K562 (cell line): Measurements from ENCODE around the gene SCNN1B. TPM values are rescaled to one million over a fixed set of nuclear protein-coding genes. Genes with fewer than 3 reads are reported as not detected.

ENCODE experiments used
- ATAC-seq: fragments of 200-7000 bp; cut with Tn5 transposase; 3 replicates; pipeline ENCODE4 v1.9.1; 2020; ENCODE audit warnings: moderate library complexity
- BruUV-seq: library from RNA; stranded (reverse); fragments of 400-500 nt; replicated peaks from 2 replicates; lab custom pipeline; 2021; lab: Mats Ljungman, UMichigan
- CTCF ChIA-PET: fragments of 300-600 bp; formaldehyde crosslinking; extraction: SDS; loops from one replicate; lab custom pipeline; 2021; ENCODE audit warnings: low intra/inter-chr PET ratio; lab: Yijun Ruan, JAX
- POLR2A ChIA-PET: fragments of 300-600, 350-650 bp; sonication (Branson Sonifier 250); formaldehyde crosslinking; extraction: SDS; loops from one replicate; lab custom pipeline; 2021; ENCODE audit warnings: antibody characterized with exemption, inconsistent platforms; lab: Yijun Ruan, JAX
- DNase-seq, 4 experiments: peaks; one replicate each; pipeline versions ENCODE4 v3.0.0 to v3.0.0-alpha.2; 2011 to 2018; ENCODE audit warnings: low spot score in 3 of 4, mixed read lengths in 3 of 4; ENCODE audit errors: extremely low read depth in 1 of 4
- FAIRE-seq: peaks from 2 replicates; lab custom pipeline; 2011; peaks lifted over from hg19 to GRCh38; lab: Jason Lieb, UNC
- H2AFZ ChIP-seq: 2 replicates; pipeline ENCODE4 v1.6.0; 2011; ENCODE audit warnings: low read depth, low read length, control low read depth, inconsistent platforms
- H3K27ac ChIP-seq: fragments of 200-600 bp; 3 replicates; pipeline ENCODE4 v1.8.0; 2011; ENCODE audit warnings: low read depth, mild to moderate bottlenecking, control low read depth, inconsistent platforms, low read length, moderate library complexity, mixed read lengths; ENCODE audit errors: extremely low read depth
- H3K27me3 ChIP-seq, 2 experiments: fragments of 300-600 bp in 1 of 2; 2 replicates in 1 of 2; 3 replicates in 1 of 2; pipeline versions ENCODE4 v1.6.0 to v1.8.0; 2011; ENCODE audit warnings: inconsistent platforms in 2 of 2, low read length in 2 of 2, mild to moderate bottlenecking in 1 of 2, mixed read lengths in 1 of 2, moderate library complexity in 1 of 2; ENCODE audit not compliant: control insufficient read depth in 2 of 2, insufficient read depth in 2 of 2
- H3K36me3 ChIP-seq: fragments of 300-600 bp; 3 replicates; pipeline ENCODE4 v1.8.0; 2011; ENCODE audit warnings: mild to moderate bottlenecking, low read length, inconsistent platforms; ENCODE audit not compliant: control insufficient read depth, insufficient read depth
- H3K4me1 ChIP-seq, 2 experiments: fragments of 200-600 bp in 1 of 2; replicated peaks in 1 of 2; 2 replicates in 1 of 2; 3 replicates in 1 of 2; pipeline versions ENCODE4 v1.5.1 to v1.8.0; 2011; ENCODE audit warnings: inconsistent platforms in 2 of 2, low read length in 2 of 2, mild to moderate bottlenecking in 1 of 2, mixed read lengths in 1 of 2, moderate library complexity in 1 of 2; ENCODE audit not compliant: control insufficient read depth in 2 of 2, insufficient read depth in 2 of 2
- H3K4me2 ChIP-seq: 2 replicates; pipeline ENCODE4 v1.6.1; 2011; ENCODE audit warnings: low read length, control low read depth, inconsistent platforms, mixed read lengths; ENCODE audit not compliant: insufficient read depth
- H3K4me3 ChIP-seq: fragments of 200-600 bp; sonication (generic), shearing (Covaris generic); 2 replicates; pipeline ENCODE4 v1.5.1; 2016; ENCODE audit warnings: control low read depth, inconsistent platforms
- H3K79me2 ChIP-seq: fragments of 200-600 bp; 3 replicates; pipeline ENCODE4 v1.8.0; 2011; ENCODE audit warnings: low read length, inconsistent platforms; ENCODE audit not compliant: control insufficient read depth, insufficient read depth
- H3K9ac ChIP-seq, 2 experiments: 2 replicates each; pipeline versions ENCODE4 v1.6.0 to v1.6.1; 2011; ENCODE audit warnings: low read depth in 2 of 2, low read length in 2 of 2, control low read depth in 1 of 2, inconsistent platforms in 1 of 2, mild to moderate bottlenecking in 1 of 2, mixed read lengths in 1 of 2; ENCODE audit not compliant: insufficient read depth in 1 of 2
- H3K9me1 ChIP-seq: one replicate; pipeline ENCODE4 v1.6.0; 2011; ENCODE audit warnings: inconsistent platforms, mild to moderate bottlenecking, low read length, moderate library complexity; ENCODE audit not compliant: control insufficient read depth, insufficient read depth
- H3K9me3 ChIP-seq: replicated peaks from 2 replicates; pipeline ENCODE4 v1.5.1; 2011; ENCODE audit warnings: low read depth, low read length, inconsistent platforms; ENCODE audit not compliant: control insufficient read depth, insufficient read depth
- H4K20me1 ChIP-seq: replicated peaks from 2 replicates; pipeline ENCODE4 v1.6.1; 2011; ENCODE audit warnings: low read length, inconsistent platforms, mixed read lengths; ENCODE audit not compliant: control insufficient read depth, insufficient read depth
- EHMT2 ChIP-seq: fragments of 450-650 bp; IDR thresholded peaks from 2 replicates; pipeline ENCODE4 v1.6.1; 2018; ENCODE audit warnings: antibody characterized with exemption
- EWSR1 ChIP-seq: fragments of 450-650 bp; IDR thresholded peaks from 2 replicates; pipeline ENCODE4 v1.6.1; 2018; ENCODE audit warnings: borderline replicate concordance, mild to moderate bottlenecking, low read depth, moderate library complexity; ENCODE audit not compliant: partially characterized antibody
- HDAC2 ChIP-seq: fragments of 450-650 bp; IDR thresholded peaks from 2 replicates; pipeline ENCODE4 v1.6.1; 2016; ENCODE audit warnings: mild to moderate bottlenecking
- NFIX ChIP-seq: fragments of 250-450 bp; sonication (Bioruptor Pico); IDR thresholded peaks from 2 replicates; pipeline ENCODE4 v1.4.0; 2020; ENCODE audit warnings: low read depth, mild to moderate bottlenecking, moderate library complexity
- NR1H2 ChIP-seq: sonication (generic); formaldehyde crosslinking; IDR thresholded peaks from 2 replicates; pipeline ENCODE4 v1.4.0; 2020; ENCODE audit warnings: mild to moderate bottlenecking, missing genetic modification reagents
- RUNX1 ChIP-seq: sonication (generic); IDR thresholded peaks from 2 replicates; pipeline ENCODE4 v1.6.1; 2016; ENCODE audit warnings: antibody characterized with exemption, low read depth
- WHSC1 ChIP-seq: IDR thresholded peaks from one replicate; pipeline ENCODE4 v1.6.1; 2012; ENCODE audit warnings: low read length, control low read depth, inconsistent platforms
- ZBTB1 ChIP-seq: sonication (generic); formaldehyde crosslinking; IDR thresholded peaks from 2 replicates; pipeline ENCODE4 v1.8.1; 2023; ENCODE audit warnings: missing genetic modification reagents, low read depth, mild to moderate bottlenecking, borderline replicate concordance
- ZBTB8A ChIP-seq: fragments of 450-650 bp; IDR thresholded peaks from 2 replicates; pipeline ENCODE4 v1.6.1; 2018; ENCODE audit warnings: mild to moderate bottlenecking, moderate library complexity; ENCODE audit not compliant: partially characterized antibody
- WGBS: fragments of 100-300 bp; shearing (Covaris generic); methylation state at CpG from one replicate; pipeline ENCODE4 v1.1.6; 2016; ENCODE audit warnings: low coverage, mixed read lengths; ENCODE audit not compliant: insufficient coverage; ENCODE audit errors: missing lambda C conversion rate; 5-methylcytosine and 5-hydroxymethylcytosine counted together
- in situ Hi-C: fragments of 300-500 bp; cut with MboI; formaldehyde crosslinking; loops from 4 replicates; pipeline ENCODE4 v1.15.0; 2018; ENCODE audit warnings: inconsistent platforms, mixed read lengths
- intact Hi-C: fragments of 100-400 bp; cut with micrococcal nuclease; formaldehyde crosslinking; loops from 2 replicates; pipeline ENCODE4 v1.14.2; 2022
- polyA plus RNA-seq, 8 experiments: library from polyadenylated mRNA; depleted of rRNA in 4 of 8; stranded (reverse) in 5 of 8; unstranded in 3 of 8; fragments of >200 nt; fragmentation: Nextera tagmentation in 2 of 8; fragmentation: Illumina TruSeq in 1 of 8; extraction: Ambion mirVana in 2 of 8; extraction: Trizol in 1 of 8; gene quantifications; 2 replicates each; pipeline versions ENCODE4 v1.2.1 to v1.2.3, GENCODE V29; 2011 to 2014; ENCODE audit warnings: inconsistent platforms in 1 of 8, missing spikeins in 1 of 8
- total RNA-seq, 7 experiments: library from RNA; depleted of rRNA in 6 of 7; stranded (reverse); fragments of >200 nt in 6 of 7; fragmentation: Illumina TruSeq in 2 of 7; extraction: Trizol in 2 of 7; gene quantifications; 2 replicates each; pipeline versions ENCODE4 v1.2.1 to v1.2.3, GENCODE V29; 2011 to 2021; ENCODE audit warnings: low replicate concordance in 1 of 7
- TF ChIP-seq, protein P1 (sequence below), 2 experiments: fragments of 450-650 bp in 1 of 2; sonication (generic) in 1 of 2; formaldehyde crosslinking; conservative IDR thresholded peaks; 2 replicates each; pipeline versions ENCODE4 v1.4.0 to v1.8.1; 2020 to 2022; ENCODE audit warnings: mild to moderate bottlenecking in 1 of 2, missing genetic modification reagents in 1 of 2
- TF ChIP-seq, protein P2 (sequence below): fragments of 250-450 bp; sonication (Bioruptor Pico); IDR thresholded peaks from 2 replicates; pipeline ENCODE4 v1.5.0; 2021; ENCODE audit warnings: mild to moderate bottlenecking, borderline replicate concordance
- TF ChIP-seq, protein P3 (sequence below): fragments of 450-650 bp; IDR thresholded peaks from 2 replicates; pipeline ENCODE4 v1.6.1; 2018; ENCODE audit warnings: mild to moderate bottlenecking, low read depth; ENCODE audit not compliant: partially characterized antibody
- TF ChIP-seq, protein P4 (sequence below): fragments of 150-350 bp; IDR thresholded peaks from 2 replicates; pipeline ENCODE4 v1.6.1; 2014; ENCODE audit warnings: low read depth, mild to moderate bottlenecking, low read length, borderline replicate concordance

The SCNN1B gene
- total and polyA plus RNA-seq, 9 of the 15 experiments (the other 6 are each of a cell fraction or from before 2014, with no cell fraction given), result not detected

DNA sequence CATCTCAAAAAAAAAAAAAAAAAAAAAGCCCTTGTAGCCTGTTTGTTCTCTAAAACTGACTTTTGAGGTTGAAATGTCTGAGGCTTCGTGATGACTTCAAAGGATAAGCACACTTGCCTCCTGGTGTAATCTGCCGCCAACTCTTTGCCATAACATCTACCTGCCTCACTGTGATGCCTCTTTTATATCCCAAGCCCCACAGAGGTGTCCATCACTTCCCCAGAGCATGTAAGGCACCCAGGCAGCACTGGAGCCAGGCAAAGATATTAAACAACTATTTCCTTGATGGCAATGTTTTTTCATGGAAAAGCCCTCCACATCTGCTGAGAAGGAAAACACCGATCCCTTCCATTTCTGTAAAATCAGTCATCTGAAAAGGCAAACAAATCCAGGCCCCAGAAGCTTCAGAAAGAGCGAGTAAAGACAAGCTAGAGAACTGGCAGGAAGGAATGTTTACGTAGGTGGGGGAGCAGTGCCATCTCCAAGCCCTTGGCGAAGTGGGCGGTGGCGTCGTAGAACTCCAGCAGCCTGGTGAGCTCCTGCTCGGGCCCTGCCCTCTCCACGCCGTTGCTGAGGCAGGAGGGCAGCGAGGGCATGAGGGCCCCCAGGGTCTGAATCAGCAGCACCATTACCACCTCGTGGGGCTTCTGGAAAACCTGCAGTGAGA is 122.3 kb downstream of the SCNN1B start:
- no peak overlapping the region for H3K9ac ChIP-seq
- no peak overlapping the region for H3K4me3 ChIP-seq
- ATAC-seq (no peak), FAIRE-seq (no peak), DNase-seq (no peak)
- H2AFZ ChIP-seq, result no peak overlapping the region
- no peak overlapping the region for H3K27ac ChIP-seq
- no peaks in the 10 kb centered on the region for H3K79me2 ChIP-seq
- POLR2A ChIA-PET, result interaction anchor here (0.6 kb wide), 1 partner anchor 62 kb away, joined by 3 read pairs; no protein-coding TSS in a partner anchor
- no peak for TF ChIP-seq EHMT2
- TF ChIP-seq, protein P1, sequence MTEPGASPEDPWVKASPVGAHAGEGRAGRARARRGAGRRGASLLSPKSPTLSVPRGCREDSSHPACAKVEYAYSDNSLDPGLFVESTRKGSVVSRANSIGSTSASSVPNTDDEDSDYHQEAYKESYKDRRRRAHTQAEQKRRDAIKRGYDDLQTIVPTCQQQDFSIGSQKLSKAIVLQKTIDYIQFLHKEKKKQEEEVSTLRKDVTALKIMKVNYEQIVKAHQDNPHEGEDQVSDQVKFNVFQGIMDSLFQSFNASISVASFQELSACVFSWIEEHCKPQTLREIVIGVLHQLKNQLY (CRISPR knock-in tag; conservative IDR thresholded peaks at IDR 0.05), result no peak
- TF ChIP-seq, protein P2, sequence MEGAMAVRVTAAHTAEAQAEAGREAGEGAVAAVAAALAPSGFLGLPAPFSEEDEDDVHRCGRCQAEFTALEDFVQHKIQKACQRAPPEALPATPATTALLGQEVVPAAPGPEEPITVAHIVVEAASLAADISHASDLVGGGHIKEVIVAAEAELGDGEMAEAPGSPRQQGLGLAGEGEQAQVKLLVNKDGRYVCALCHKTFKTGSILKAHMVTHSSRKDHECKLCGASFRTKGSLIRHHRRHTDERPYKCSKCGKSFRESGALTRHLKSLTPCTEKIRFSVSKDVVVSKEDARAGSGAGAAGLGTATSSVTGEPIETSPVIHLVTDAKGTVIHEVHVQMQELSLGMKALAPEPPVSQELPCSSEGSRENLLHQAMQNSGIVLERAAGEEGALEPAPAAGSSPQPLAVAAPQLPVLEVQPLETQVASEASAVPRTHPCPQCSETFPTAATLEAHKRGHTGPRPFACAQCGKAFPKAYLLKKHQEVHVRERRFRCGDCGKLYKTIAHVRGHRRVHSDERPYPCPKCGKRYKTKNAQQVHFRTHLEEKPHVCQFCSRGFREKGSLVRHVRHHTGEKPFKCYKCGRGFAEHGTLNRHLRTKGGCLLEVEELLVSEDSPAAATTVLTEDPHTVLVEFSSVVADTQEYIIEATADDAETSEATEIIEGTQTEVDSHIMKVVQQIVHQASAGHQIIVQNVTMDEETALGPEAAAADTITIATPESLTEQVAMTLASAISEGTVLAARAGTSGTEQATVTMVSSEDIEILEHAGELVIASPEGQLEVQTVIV (CRISPR knock-in tag), result no peak
- no peak for TF ChIP-seq HDAC2
- no peak for TF ChIP-seq WHSC1
- no peak for TF ChIP-seq RUNX1
- TF ChIP-seq, protein P3, sequence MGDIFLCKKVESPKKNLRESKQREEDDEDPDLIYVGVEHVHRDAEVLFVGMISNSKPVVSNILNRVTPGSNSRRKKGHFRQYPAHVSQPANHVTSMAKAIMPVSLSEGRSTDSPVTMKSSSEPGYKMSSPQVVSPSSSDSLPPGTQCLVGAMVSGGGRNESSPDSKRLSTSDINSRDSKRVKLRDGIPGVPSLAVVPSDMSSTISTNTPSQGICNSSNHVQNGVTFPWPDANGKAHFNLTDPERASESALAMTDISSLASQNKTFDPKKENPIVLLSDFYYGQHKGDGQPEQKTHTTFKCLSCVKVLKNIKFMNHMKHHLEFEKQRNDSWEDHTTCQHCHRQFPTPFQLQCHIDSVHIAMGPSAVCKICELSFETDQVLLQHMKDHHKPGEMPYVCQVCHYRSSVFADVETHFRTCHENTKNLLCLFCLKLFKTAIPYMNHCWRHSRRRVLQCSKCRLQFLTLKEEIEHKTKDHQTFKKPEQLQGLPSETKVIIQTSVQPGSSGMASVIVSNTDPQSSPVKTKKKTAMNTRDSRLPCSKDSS, result no peak
- TF ChIP-seq NFIX (CRISPR knock-in tag), result no peak
- no peak for TF ChIP-seq ZBTB1 (CRISPR knock-in tag)
- TF ChIP-seq, protein P4, sequence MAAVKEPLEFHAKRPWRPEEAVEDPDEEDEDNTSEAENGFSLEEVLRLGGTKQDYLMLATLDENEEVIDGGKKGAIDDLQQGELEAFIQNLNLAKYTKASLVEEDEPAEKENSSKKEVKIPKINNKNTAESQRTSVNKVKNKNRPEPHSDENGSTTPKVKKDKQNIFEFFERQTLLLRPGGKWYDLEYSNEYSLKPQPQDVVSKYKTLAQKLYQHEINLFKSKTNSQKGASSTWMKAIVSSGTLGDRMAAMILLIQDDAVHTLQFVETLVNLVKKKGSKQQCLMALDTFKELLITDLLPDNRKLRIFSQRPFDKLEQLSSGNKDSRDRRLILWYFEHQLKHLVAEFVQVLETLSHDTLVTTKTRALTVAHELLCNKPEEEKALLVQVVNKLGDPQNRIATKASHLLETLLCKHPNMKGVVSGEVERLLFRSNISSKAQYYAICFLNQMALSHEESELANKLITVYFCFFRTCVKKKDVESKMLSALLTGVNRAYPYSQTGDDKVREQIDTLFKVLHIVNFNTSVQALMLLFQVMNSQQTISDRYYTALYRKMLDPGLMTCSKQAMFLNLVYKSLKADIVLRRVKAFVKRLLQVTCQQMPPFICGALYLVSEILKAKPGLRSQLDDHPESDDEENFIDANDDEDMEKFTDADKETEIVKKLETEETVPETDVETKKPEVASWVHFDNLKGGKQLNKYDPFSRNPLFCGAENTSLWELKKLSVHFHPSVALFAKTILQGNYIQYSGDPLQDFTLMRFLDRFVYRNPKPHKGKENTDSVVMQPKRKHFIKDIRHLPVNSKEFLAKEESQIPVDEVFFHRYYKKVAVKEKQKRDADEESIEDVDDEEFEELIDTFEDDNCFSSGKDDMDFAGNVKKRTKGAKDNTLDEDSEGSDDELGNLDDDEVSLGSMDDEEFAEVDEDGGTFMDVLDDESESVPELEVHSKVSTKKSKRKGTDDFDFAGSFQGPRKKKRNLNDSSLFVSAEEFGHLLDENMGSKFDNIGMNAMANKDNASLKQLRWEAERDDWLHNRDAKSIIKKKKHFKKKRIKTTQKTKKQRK, result no peak
- no peak for TF ChIP-seq NR1H2 (CRISPR knock-in tag)
- TF ChIP-seq EWSR1, result no peak
- no peak for TF ChIP-seq ZBTB8A
- no peaks in the 10 kb centered on the region for H3K9me3 ChIP-seq
- H3K4me1 ChIP-seq, result peaks cover 0 to 3% of the 10 kb centered on the region in 2 experiments; a peak in 1 of 5 replicates
- H3K27me3 ChIP-seq, result no peaks in the 10 kb centered on the region
- no peaks in the 10 kb centered on the region for H3K9me1 ChIP-seq
- H3K4me2 ChIP-seq, result no peak overlapping the region
- WGBS, result 83% methylated on average over 12 of the region's 14 CpGs
- in situ Hi-C loops, result no loop called here
- peaks cover 9% of the 10 kb centered on the region; the same call in 2 of the 3 replicates for H3K36me3 ChIP-seq
- CTCF ChIA-PET, result no interaction called here
- no peaks in the 10 kb centered on the region for H4K20me1 ChIP-seq
- no TSS peak for BruUV-seq
- intact Hi-C loops, result no loop called here
